Kidney epithelial cell (primary cell): ENCODE results near the gene KCNJ3. TPM values are rescaled to one million over a fixed set of nuclear protein-coding genes. Genes with fewer than 3 reads are reported as not detected.
A peak's percentile ranks its signal among the peaks of the same experiment; 100 is the strongest.

Experiments
- DNase-seq: peaks from one replicate; pipeline ENCODE4 v3.0.0-alpha.2; 2010; ENCODE audit warnings: low read depth
- H3K27me3 ChIP-seq: 2 replicates; pipeline ENCODE4 v1.6.0; 2011; ENCODE audit warnings: low read length; ENCODE audit not compliant: control insufficient read depth, insufficient read depth
- H3K36me3 ChIP-seq: 2 replicates; pipeline ENCODE4 v1.5.1; 2011; ENCODE audit warnings: low read length; ENCODE audit not compliant: control insufficient read depth, insufficient read depth
- H3K4me3 ChIP-seq: 2 replicates; pipeline ENCODE4 v1.5.1; 2011; ENCODE audit warnings: low read depth, mild to moderate bottlenecking, control low read depth, low read length
- CTCF ChIP-seq: IDR thresholded peaks from 2 replicates; pipeline ENCODE4 v1.5.1; 2011; ENCODE audit warnings: mild to moderate bottlenecking, moderate library complexity, low read length, control low read depth, inconsistent platforms; ENCODE audit not compliant: insufficient read depth, poor library complexity, severe bottlenecking
- total RNA-seq: library from RNA; depleted of rRNA; stranded (reverse); fragments of >200 nt; gene quantifications from 2 replicates; pipeline ENCODE4 v1.2.3, GENCODE V29; 2015

The KCNJ3 gene
- total RNA-seq, 1 donor from 2014 or later = not detected

GRCh38 chr2:154693741-154694340 is 4.7 kb upstream of the KCNJ3 start:
- Histone ChIP-seq H3K36me3 (no peaks in the 10 kb centered on the region), H3K4me3 (no peak overlapping the region), H3K27me3 (peaks cover 18% of the 10 kb centered on the region)
- DNase-seq = no peak
- no peak for TF ChIP-seq CTCF

- Histone ChIP-seq H3K36me3 (no peaks in the 10 kb centered on the region), H3K27me3 (peaks cover 26% of the 10 kb centered on the region), H3K4me3 (no peak overlapping the region)
- DNase-seq = no peak
- TF ChIP-seq CTCF = no peak
These were observed 3.6 kb upstream of the KCNJ3 start for GRCh38 chr2:154694881-154695280.

- H3K27me3 ChIP-seq = peaks cover 26% of the 10 kb centered on the region
- no peak for DNase-seq
- no peaks in the 10 kb centered on the region for H3K36me3 ChIP-seq
- no peak for TF ChIP-seq CTCF
- H3K4me3 ChIP-seq = no peak overlapping the region
These were observed 2.1 kb upstream of the KCNJ3 start for GRCh38 chr2:154696369-154696768.

GRCh38 chr2:154696810-154697417 is 1.6 kb upstream of the KCNJ3 start:
- DNase-seq = no peak
- Histone ChIP-seq H3K27me3 (peaks cover 26% of the 10 kb centered on the region), H3K36me3 (no peaks in the 10 kb centered on the region), H3K4me3 (peak overlapping the region; percentile 42)
- TF ChIP-seq CTCF = no peak

- Histone ChIP-seq H3K36me3 (no peaks in the 10 kb centered on the region), H3K4me3 (peak overlapping the region; percentile 42), H3K27me3 (peaks cover 26% of the 10 kb centered on the region)
- TF ChIP-seq CTCF = no peak
- DNase-seq = no peak
These were observed 860 bp upstream of the KCNJ3 start for GRCh38 chr2:154697418-154698252.
